HG03432 (cell line): ENCODE measurements around the gene SUN1.
"Not testable (repeated sequence)": the region's sequence is repeated elsewhere in the genome, so short reads cannot be mapped to it uniquely, and the experiment has no call there.

Experiments used
- ATAC-seq: cut with Tn5 transposase; IDR thresholded peaks from one replicate; pipeline ENCODE4 v1.9.1; 2021; ENCODE audit warnings: mild to moderate bottlenecking, moderate library complexity; ENCODE audit not compliant: unreplicated experiment

SUN1 gene

GRCh38 chr7:916291-916941 lies 84.1 kb downstream of the SUN1 start:
- no peak for ATAC-seq

GRCh38 chr7:917255-918117 lies 85.2 kb downstream of the SUN1 start:
- ATAC-seq = no peak

DNA sequence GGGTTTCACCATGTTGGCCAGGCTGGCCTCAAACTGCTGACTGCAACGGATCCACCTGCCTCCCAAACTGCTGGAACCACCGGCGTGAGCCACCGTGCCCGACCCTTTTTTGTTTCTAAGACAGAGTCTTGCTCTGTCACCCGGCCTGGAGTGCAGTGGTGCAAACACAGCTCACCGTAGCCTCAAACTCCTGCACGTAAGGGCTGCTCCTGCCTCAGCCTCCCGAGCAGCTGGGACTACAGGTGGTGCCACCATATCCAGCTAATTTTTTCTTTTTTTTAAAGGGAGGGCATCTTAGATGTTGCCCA lies 85.8 kb downstream of the SUN1 start:
- no peak for ATAC-seq

DNA sequence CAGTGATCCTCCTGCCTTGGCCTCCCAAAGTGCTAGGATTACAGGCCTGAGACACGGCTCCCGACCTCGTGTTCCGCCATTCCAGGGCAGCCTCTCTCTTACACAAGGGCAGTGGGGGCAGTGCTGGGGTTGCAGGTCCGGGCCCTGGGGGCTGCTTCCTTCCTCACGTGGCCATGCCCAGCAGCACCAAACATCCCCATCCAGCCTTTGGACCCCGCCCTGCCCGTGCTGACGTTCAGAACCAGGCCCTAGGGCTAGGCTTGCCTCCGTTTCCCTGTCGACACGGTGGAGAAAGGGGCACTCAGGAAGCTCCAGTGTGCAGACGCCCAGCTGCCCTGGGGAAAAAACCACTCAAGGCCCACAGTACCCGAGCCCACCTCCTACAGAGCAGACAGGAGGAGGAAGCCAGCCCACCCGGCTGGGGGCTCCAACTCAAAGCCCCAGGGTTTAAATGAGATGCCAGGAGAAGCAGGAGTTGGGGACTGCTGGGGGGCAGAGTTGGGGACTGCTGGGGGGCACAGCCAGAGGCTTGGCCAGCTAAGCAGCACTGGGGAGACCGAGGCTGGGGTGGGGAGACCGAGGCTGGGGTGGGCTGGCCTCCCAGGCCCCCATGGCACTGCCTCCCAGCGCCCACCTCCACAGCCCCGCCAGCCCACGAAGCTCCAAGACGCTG lies 86.3 kb downstream of the SUN1 start:
- no peak for ATAC-seq

DNA sequence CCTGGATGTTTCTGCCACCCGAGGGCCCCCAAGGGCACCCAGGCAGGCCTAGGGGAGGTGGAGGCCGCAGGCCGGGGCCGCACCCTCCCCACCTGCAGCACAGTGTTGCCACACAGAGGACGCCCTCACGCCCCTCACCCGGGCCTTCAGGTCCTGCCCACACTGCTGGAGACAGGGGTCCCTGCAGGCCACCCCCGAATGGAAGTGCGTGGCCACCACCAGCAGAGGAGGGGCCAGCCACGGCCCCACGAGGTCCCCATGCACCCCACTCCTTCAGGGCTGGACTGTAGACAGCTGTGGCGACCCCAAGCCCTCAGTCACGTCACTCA lies 86.8 kb downstream of the SUN1 start:
- ATAC-seq = no peak

GRCh38 chr7:919924-920341 lies 87.7 kb downstream of the SUN1 start:
- no peak for ATAC-seq

GRCh38 chr7:920351-921070 lies 88.2 kb downstream of the SUN1 start:
- ATAC-seq = no peak

- no peak for ATAC-seq
These were observed 88.8 kb downstream of the SUN1 start for GRCh38 chr7:921071-921461.

GRCh38 chr7:921581-922333 lies 89.5 kb downstream of the SUN1 start:
- ATAC-seq = no peak

- ATAC-seq = no peak
These were observed 90.2 kb downstream of the SUN1 start for GRCh38 chr7:922334-923107.

- ATAC-seq = peak; percentile 72
These were observed 91.1 kb downstream of the SUN1 start for GRCh38 chr7:923108-924041.

DNA sequence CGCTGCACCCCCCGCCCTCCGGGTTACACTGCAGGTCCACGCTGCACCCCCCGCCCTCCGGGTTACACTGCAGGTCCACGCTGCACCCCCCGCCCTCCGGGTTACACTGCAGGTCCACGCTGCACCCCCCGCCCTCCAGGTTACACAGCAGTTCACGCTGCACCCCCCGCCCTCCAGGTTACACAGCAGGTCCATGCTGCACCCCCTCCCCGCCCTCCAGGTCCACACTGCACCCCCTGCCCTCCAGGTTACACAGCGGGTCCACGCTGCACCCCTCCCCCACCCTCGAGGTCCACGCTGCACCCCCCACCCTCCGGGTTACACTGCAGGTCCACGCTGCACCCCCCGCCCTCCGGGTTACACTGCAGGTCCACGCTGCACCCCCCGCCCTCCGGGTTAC lies 91.8 kb downstream of the SUN1 start:
- ATAC-seq = not testable (repeated sequence)
